ENCODE data around the gene STAMBPL1. TPM values are rescaled to one million over a fixed set of nuclear protein-coding genes. Genes with fewer than 3 reads are reported as not detected.

STAMBPL1 gene
- polyA plus RNA-seq, 1 donor from 2014 or later: 21.9 TPM

GRCh38 chr10:88913127-88913526 lies 33.1 kb downstream of the STAMBPL1 start:
- no peak overlapping the region for H3K27ac ChIP-seq (ENCODE audit: low read length)
- no peak for TF ChIP-seq POLR2AphosphoS5 (IDR thresholded peaks at IDR 0.05)
- TF ChIP-seq TAF1 (IDR thresholded peaks at IDR 0.05; ENCODE audit: low read depth): no peak
- no peak for TF ChIP-seq EZH2 (IDR thresholded peaks at IDR 0.05; ENCODE audit: borderline replicate concordance, insufficient read depth, low read length, poor library complexity, severe bottlenecking)
- TF ChIP-seq RAD21 (conservative IDR thresholded peaks at IDR 0.05): no peak
- TF ChIP-seq MXI1 (conservative IDR thresholded peaks at IDR 0.05; ENCODE audit: poor library complexity, severe bottlenecking): no peak
- no peak for TF ChIP-seq REST (IDR thresholded peaks at IDR 0.05; ENCODE audit: borderline replicate concordance)
- no peak for TF ChIP-seq EP300 (conservative IDR thresholded peaks at IDR 0.05; ENCODE audit: poor library complexity, severe bottlenecking)
- TF ChIP-seq CTCF (IDR thresholded peaks at IDR 0.05; ENCODE audit: poor library complexity, severe bottlenecking): no peak
- TF ChIP-seq SMC3 (conservative IDR thresholded peaks at IDR 0.05; ENCODE audit: poor library complexity): no peak

GRCh38 chr10:88913788-88914187 lies 33.7 kb downstream of the STAMBPL1 start:
- H3K36me3 ChIP-seq (ENCODE audit: insufficient read depth, low read length): peaks cover 4% of the 10 kb centered on the region
- H3K9me3 ChIP-seq (ENCODE audit: low read length): no peaks in the 10 kb centered on the region
- no peak overlapping the region for H3K27ac ChIP-seq (ENCODE audit: low read length)

More at GRCh38 chr10:88913127-88913526, 33.1 kb downstream of the STAMBPL1 start:
- Histone ChIP-seq H3K9ac (ENCODE audit: low read length) (no peak overlapping the region), H3K4me2 (ENCODE audit: low read length) (no peak overlapping the region), H3K27me3 (ENCODE audit: insufficient read depth, low read depth, low read length) (no peaks in the 10 kb centered on the region), H2AFZ (ENCODE audit: low read depth, low read length) (no peak overlapping the region), H3K4me3 (ENCODE audit: low read length) (no peak overlapping the region), H4K20me1 (ENCODE audit: insufficient read depth) (no peaks in the 10 kb centered on the region), H3K36me3 (ENCODE audit: insufficient read depth, low read length) (peaks cover 4% of the 10 kb centered on the region), H3K9me2 (ENCODE audit: insufficient read depth, low read length) (no peaks in the 10 kb centered on the region), H3K9me3 (ENCODE audit: low read length) (no peaks in the 10 kb centered on the region), H3F3A (ENCODE audit: insufficient read depth, low read length, poor library complexity, severe bottlenecking) (no peaks in the 10 kb centered on the region), H3K79me2 (replicated peaks; ENCODE audit: insufficient read depth, low read length) (no peaks in the 10 kb centered on the region)

More at GRCh38 chr10:88913788-88914187, 33.7 kb downstream of the STAMBPL1 start:
- TF ChIP-seq SMC3 (conservative IDR thresholded peaks at IDR 0.05; ENCODE audit: poor library complexity): no peak
- TF ChIP-seq TAF1 (IDR thresholded peaks at IDR 0.05; ENCODE audit: low read depth): no peak
- no peak for TF ChIP-seq POLR2AphosphoS5 (IDR thresholded peaks at IDR 0.05)
- no peak for TF ChIP-seq EZH2 (IDR thresholded peaks at IDR 0.05; ENCODE audit: borderline replicate concordance, insufficient read depth, low read length, poor library complexity, severe bottlenecking)
- no peak for TF ChIP-seq REST (IDR thresholded peaks at IDR 0.05; ENCODE audit: borderline replicate concordance)
- TF ChIP-seq CTCF (IDR thresholded peaks at IDR 0.05; ENCODE audit: poor library complexity, severe bottlenecking): no peak
- TF ChIP-seq MXI1 (conservative IDR thresholded peaks at IDR 0.05; ENCODE audit: poor library complexity, severe bottlenecking): no peak
- no peak for TF ChIP-seq EP300 (conservative IDR thresholded peaks at IDR 0.05; ENCODE audit: poor library complexity, severe bottlenecking)
- TF ChIP-seq RAD21 (conservative IDR thresholded peaks at IDR 0.05): no peak
- Histone ChIP-seq H3K9me2 (ENCODE audit: insufficient read depth, low read length) (no peaks in the 10 kb centered on the region), H2AFZ (ENCODE audit: low read depth, low read length) (no peak overlapping the region), H3K79me2 (replicated peaks; ENCODE audit: insufficient read depth, low read length) (no peaks in the 10 kb centered on the region), H3K4me3 (ENCODE audit: low read length) (no peak overlapping the region), H4K20me1 (ENCODE audit: insufficient read depth) (no peaks in the 10 kb centered on the region), H3K9ac (ENCODE audit: low read length) (no peak overlapping the region), H3K4me2 (ENCODE audit: low read length) (no peak overlapping the region), H3K27me3 (ENCODE audit: insufficient read depth, low read depth, low read length) (no peaks in the 10 kb centered on the region), H3F3A (ENCODE audit: insufficient read depth, low read length, poor library complexity, severe bottlenecking) (no peaks in the 10 kb centered on the region)

Data from neural cell (in vitro differentiated cells).